Liver (tissue), 9 donors: Measurements from ENCODE around the gene MYO16. TPM values are rescaled to one million over a fixed set of nuclear protein-coding genes. Genes with fewer than 3 reads are reported as not detected.

Experiments used
- DNase-seq: peaks from one replicate; pipeline ENCODE4 v3.0.0-alpha.2; 2017; ENCODE audit warnings: low spot score
- H3K27ac ChIP-seq, 2 donors: one replicate each; pipeline ENCODE4 v1.7.0; 2013; ENCODE audit warnings: inconsistent platforms in 2 of 2, low read length in 2 of 2, control low read depth in 1 of 2, low read depth in 1 of 2, mild to moderate bottlenecking in 1 of 2
- H3K27me3 ChIP-seq, 4 donors: one replicate each; pipeline versions ENCODE4 v1.6.1 to v1.7.0; 2013; ENCODE audit warnings: low read length in 3 of 4, inconsistent platforms in 1 of 4, mild to moderate bottlenecking in 1 of 4, moderate library complexity in 1 of 4; ENCODE audit not compliant: control insufficient read depth in 4 of 4, insufficient read depth in 4 of 4
- H3K36me3 ChIP-seq, 4 donors: one replicate each; pipeline versions ENCODE4 v1.6.1 to v1.7.0; 2013; ENCODE audit warnings: low read length in 3 of 4, mild to moderate bottlenecking in 3 of 4, low read depth in 1 of 4, moderate library complexity in 1 of 4; ENCODE audit not compliant: control insufficient read depth in 4 of 4, insufficient read depth in 3 of 4
- H3K4me1 ChIP-seq, 4 donors: one replicate each; pipeline versions ENCODE4 v1.6.1 to v1.7.0; 2013; ENCODE audit warnings: low read length in 3 of 4, mild to moderate bottlenecking in 3 of 4, moderate library complexity in 1 of 4; ENCODE audit not compliant: control insufficient read depth in 4 of 4, insufficient read depth in 4 of 4
- H3K4me3 ChIP-seq, 3 donors: one replicate each; pipeline versions ENCODE4 v1.6.1 to v1.7.0; 2013; ENCODE audit warnings: low read length in 3 of 3, control low read depth in 1 of 3, low read depth in 1 of 3, mild to moderate bottlenecking in 1 of 3
- H3K9ac ChIP-seq, 2 donors: one replicate each; pipeline ENCODE4 v1.7.0; 2013; ENCODE audit warnings: low read length in 2 of 2, mild to moderate bottlenecking in 2 of 2, moderate library complexity in 2 of 2, control low read depth in 1 of 2, low read depth in 1 of 2
- H3K9me3 ChIP-seq, 4 donors: one replicate each; pipeline versions ENCODE4 v1.6.1 to v1.7.0; 2013; ENCODE audit warnings: low read length in 3 of 4; ENCODE audit not compliant: control insufficient read depth in 4 of 4
- ATF3 ChIP-seq: IDR thresholded peaks from 2 replicates; pipeline ENCODE4 v1.6.1; 2016; ENCODE audit warnings: antibody characterized with exemption
- FOXA1 ChIP-seq: IDR thresholded peaks from 2 replicates; pipeline ENCODE4 v1.6.1; 2016; ENCODE audit warnings: antibody characterized with exemption
- GABPA ChIP-seq, 2 donors: IDR thresholded peaks in 1 of 2; conservative IDR thresholded peaks in 1 of 2; 2 replicates each; pipeline ENCODE4 v1.6.1; 2016; ENCODE audit warnings: antibody characterized with exemption in 2 of 2, mild to moderate bottlenecking in 1 of 2, moderate library complexity in 1 of 2
- HNF4A ChIP-seq, 2 donors: conservative IDR thresholded peaks; 2 replicates each; pipeline ENCODE4 v1.6.1; 2016; ENCODE audit warnings: antibody characterized with exemption in 2 of 2, mild to moderate bottlenecking in 2 of 2
- HNF4G ChIP-seq: IDR thresholded peaks from 2 replicates; pipeline ENCODE4 v1.6.1; 2016; ENCODE audit warnings: antibody characterized with exemption
- JUND ChIP-seq, 2 donors: IDR thresholded peaks; 2 replicates each; pipeline ENCODE4 v1.6.1; 2016; ENCODE audit warnings: antibody characterized with exemption in 2 of 2
- NR2F2 ChIP-seq: IDR thresholded peaks from 2 replicates; pipeline ENCODE4 v1.6.1; 2016; ENCODE audit warnings: antibody characterized with exemption
- RAD21 ChIP-seq, 2 donors: IDR thresholded peaks; 2 replicates each; pipeline ENCODE4 v1.6.1; 2016; ENCODE audit warnings: antibody characterized with exemption in 2 of 2, mild to moderate bottlenecking in 2 of 2
- REST ChIP-seq: IDR thresholded peaks from 2 replicates; pipeline ENCODE4 v1.6.1; 2016; ENCODE audit warnings: antibody characterized with exemption, mild to moderate bottlenecking
- RXRA ChIP-seq, 2 donors: IDR thresholded peaks; 2 replicates each; pipeline ENCODE4 v1.6.1; 2017 to 2018; ENCODE audit warnings: antibody characterized with exemption in 2 of 2, mild to moderate bottlenecking in 1 of 2
- TAF1 ChIP-seq: conservative IDR thresholded peaks from 2 replicates; pipeline ENCODE4 v1.6.1; 2016; ENCODE audit warnings: antibody characterized with exemption, mild to moderate bottlenecking
- YY1 ChIP-seq: IDR thresholded peaks from 2 replicates; pipeline ENCODE4 v1.6.1; 2016; ENCODE audit warnings: antibody characterized with exemption, mild to moderate bottlenecking
- ZBTB33 ChIP-seq: IDR thresholded peaks from 2 replicates; pipeline ENCODE4 v1.6.1; 2016; ENCODE audit warnings: antibody characterized with exemption
- WGBS: extraction: QIAGEN DNeasy Blood & Tissue Kit; methylation state at CpG from one replicate; pipeline ENCODE4 v1.1.7; 2013; 5-methylcytosine and 5-hydroxymethylcytosine counted together
- polyA plus RNA-seq, 2 donors: library from polyadenylated mRNA; stranded (reverse) in 1 of 2; unstranded in 1 of 2; fragments of 200-250 nt in 1 of 2; fragments of >200 nt in 1 of 2; fragmentation: Nextera tagmentation in 1 of 2; extraction: Ambion mirVana in 1 of 2; gene quantifications; one replicate each; pipeline versions ENCODE4 v1.2.1 to v1.2.3, GENCODE V29; 2013 to 2015
- total RNA-seq, 2 donors: library from RNA; depleted of rRNA; stranded (reverse); fragments of >200 nt; gene quantifications; one replicate each; pipeline ENCODE4 v1.2.3, GENCODE V29; 2014
- TF ChIP-seq, protein P1 (sequence below): fragments of 150-350 bp; IDR thresholded peaks from 2 replicates; pipeline ENCODE4 v1.5.1; 2017; ENCODE audit warnings: improper control_type of control experiment, low read depth, low read length; ENCODE audit not compliant: missing input control
- donor health status: healthy.
- donor health status: healthy.
- donor health status: healthy.
- donor health status: healthy.
- donor health status: healthy.

MYO16 gene
- total and polyA plus RNA-seq, 4 donors = 0.37 to 1.1 (median 0.68) TPM

DNA sequence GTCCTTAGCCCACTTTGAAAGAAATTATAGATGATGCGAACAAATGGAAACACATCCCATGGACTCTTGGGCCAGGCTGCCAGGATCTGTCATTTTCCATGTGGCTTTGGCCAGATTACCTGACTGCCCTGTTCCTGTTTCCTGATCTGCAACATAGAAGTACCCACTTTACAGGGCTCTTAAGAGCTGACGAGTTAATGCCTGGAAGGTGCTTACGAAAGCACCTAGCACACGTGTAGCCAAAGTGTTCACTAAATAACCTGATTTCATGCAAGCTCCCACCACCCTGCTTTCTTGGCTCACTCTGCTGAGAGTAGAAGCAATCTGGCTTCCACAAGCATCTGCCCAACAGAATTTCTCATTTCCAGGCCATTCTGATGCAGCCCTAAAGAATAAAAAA, 575.2 kb downstream of the MYO16 start:
- TF ChIP-seq HNF4G (no peak), HNF4A (conservative IDR thresholded peaks at IDR 0.05) (no peak), JUND (IDR thresholded peaks at IDR 0.05) (no peak), RXRA (IDR thresholded peaks at IDR 0.05) (no peak)
- TF ChIP-seq, protein P1, sequence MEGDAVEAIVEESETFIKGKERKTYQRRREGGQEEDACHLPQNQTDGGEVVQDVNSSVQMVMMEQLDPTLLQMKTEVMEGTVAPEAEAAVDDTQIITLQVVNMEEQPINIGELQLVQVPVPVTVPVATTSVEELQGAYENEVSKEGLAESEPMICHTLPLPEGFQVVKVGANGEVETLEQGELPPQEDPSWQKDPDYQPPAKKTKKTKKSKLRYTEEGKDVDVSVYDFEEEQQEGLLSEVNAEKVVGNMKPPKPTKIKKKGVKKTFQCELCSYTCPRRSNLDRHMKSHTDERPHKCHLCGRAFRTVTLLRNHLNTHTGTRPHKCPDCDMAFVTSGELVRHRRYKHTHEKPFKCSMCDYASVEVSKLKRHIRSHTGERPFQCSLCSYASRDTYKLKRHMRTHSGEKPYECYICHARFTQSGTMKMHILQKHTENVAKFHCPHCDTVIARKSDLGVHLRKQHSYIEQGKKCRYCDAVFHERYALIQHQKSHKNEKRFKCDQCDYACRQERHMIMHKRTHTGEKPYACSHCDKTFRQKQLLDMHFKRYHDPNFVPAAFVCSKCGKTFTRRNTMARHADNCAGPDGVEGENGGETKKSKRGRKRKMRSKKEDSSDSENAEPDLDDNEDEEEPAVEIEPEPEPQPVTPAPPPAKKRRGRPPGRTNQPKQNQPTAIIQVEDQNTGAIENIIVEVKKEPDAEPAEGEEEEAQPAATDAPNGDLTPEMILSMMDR = no peak
- H3K9ac ChIP-seq = no peak overlapping the region
- no peaks in the 10 kb centered on the region for H3K36me3 ChIP-seq
- no peaks in the 10 kb centered on the region for H3K4me1 ChIP-seq
- H3K4me3 ChIP-seq = no peak overlapping the region
- WGBS = 94% methylated on average over 4 of the region's 4 CpGs
- H3K27ac ChIP-seq = no peak overlapping the region
- H3K9me3 ChIP-seq = no peaks in the 10 kb centered on the region
- no peak for DNase-seq
- H3K27me3 ChIP-seq = no peaks in the 10 kb centered on the region

GRCh38 chr13:109205315-109205714, 575.9 kb downstream of the MYO16 start:
- DNase-seq = no peak
- Histone ChIP-seq H3K36me3 (no peaks in the 10 kb centered on the region), H3K27ac (no peak overlapping the region), H3K9ac (no peak overlapping the region), H3K27me3 (no peaks in the 10 kb centered on the region), H3K4me3 (no peak overlapping the region), H3K9me3 (no peaks in the 10 kb centered on the region), H3K4me1 (no peaks in the 10 kb centered on the region)
- TF ChIP-seq FOXA1 (no peak), YY1 (no peak)
- 82% methylated on average over 2 of the region's 2 CpGs for WGBS

- WGBS = 85% methylated on average over 7 of the region's 7 CpGs
- no peak for DNase-seq
- TF ChIP-seq ZBTB33 = no peak
- TF ChIP-seq GABPA (IDR thresholded peaks at IDR 0.05 in 1 of 2, conservative IDR thresholded peaks at IDR 0.05 in 1 of 2) = no peak
- no peak for TF ChIP-seq JUND (IDR thresholded peaks at IDR 0.05)
- no peak for TF ChIP-seq RXRA (IDR thresholded peaks at IDR 0.05)
- no peak for TF ChIP-seq YY1
- TF ChIP-seq FOXA1 = no peak
- TF ChIP-seq ATF3 = no peak
- no peak for TF ChIP-seq NR2F2
- no peak for TF ChIP-seq TAF1
- no peak for TF ChIP-seq HNF4G
- no peak for TF ChIP-seq RAD21 (IDR thresholded peaks at IDR 0.05)
- no peak for TF ChIP-seq REST
- TF ChIP-seq, protein P1 = no peak
- Histone ChIP-seq H3K27ac (no peak overlapping the region), H3K4me3 (no peak overlapping the region), H3K4me1 (no peaks in the 10 kb centered on the region), H3K9me3 (no peaks in the 10 kb centered on the region), H3K36me3 (no peaks in the 10 kb centered on the region), H3K9ac (no peak overlapping the region), H3K27me3 (no peaks in the 10 kb centered on the region)
Observed at GRCh38 chr13:109206616-109207015, 577.2 kb downstream of the MYO16 start.
